ENCODE data around the gene PDE4B.

DNA sequence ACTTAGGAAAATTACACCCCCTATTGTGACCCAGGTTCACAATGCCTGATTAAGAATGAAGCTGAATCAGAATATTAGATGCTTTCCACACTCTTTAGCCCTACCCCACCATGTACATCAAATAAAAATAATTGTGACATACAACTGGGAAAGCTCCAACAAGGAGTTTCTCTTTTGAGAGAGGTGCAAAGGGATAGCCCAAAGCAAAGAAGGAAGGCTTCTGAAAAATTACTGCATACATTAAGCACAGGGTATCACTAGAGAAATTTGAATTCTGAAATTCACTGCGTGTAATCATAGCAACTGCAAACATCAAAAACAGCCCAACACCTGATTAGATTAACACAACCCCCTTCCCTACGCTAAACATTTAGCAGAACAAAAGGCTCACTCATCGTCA, 34.1 kb downstream of the PDE4B start:
- TF ChIP-seq, protein P1, sequence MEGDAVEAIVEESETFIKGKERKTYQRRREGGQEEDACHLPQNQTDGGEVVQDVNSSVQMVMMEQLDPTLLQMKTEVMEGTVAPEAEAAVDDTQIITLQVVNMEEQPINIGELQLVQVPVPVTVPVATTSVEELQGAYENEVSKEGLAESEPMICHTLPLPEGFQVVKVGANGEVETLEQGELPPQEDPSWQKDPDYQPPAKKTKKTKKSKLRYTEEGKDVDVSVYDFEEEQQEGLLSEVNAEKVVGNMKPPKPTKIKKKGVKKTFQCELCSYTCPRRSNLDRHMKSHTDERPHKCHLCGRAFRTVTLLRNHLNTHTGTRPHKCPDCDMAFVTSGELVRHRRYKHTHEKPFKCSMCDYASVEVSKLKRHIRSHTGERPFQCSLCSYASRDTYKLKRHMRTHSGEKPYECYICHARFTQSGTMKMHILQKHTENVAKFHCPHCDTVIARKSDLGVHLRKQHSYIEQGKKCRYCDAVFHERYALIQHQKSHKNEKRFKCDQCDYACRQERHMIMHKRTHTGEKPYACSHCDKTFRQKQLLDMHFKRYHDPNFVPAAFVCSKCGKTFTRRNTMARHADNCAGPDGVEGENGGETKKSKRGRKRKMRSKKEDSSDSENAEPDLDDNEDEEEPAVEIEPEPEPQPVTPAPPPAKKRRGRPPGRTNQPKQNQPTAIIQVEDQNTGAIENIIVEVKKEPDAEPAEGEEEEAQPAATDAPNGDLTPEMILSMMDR (IDR thresholded peaks at IDR 0.05), result no peak
- TF ChIP-seq POLR2A (IDR thresholded peaks at IDR 0.05), result no peak

Measured in sigmoid colon (tissue), 3 donors.